Epithelial cell of proximal tubule (primary cell): Measurements from ENCODE around the gene PDE4A. TPM values are rescaled to one million over a fixed set of nuclear protein-coding genes. Genes with fewer than 3 reads are reported as not detected.

Source experiments
- DNase-seq: peaks from one replicate; pipeline ENCODE4 v3.0.0-alpha.2; 2011; ENCODE audit warnings: low read depth
- H3K4me3 ChIP-seq: 2 replicates; pipeline ENCODE4 v1.5.1; 2011; ENCODE audit warnings: low read depth, mild to moderate bottlenecking, low read length
- CTCF ChIP-seq: conservative IDR thresholded peaks from 2 replicates; pipeline ENCODE4 v1.5.1; 2012; ENCODE audit warnings: low read depth, mild to moderate bottlenecking, low read length
- total RNA-seq: library from RNA; depleted of rRNA; stranded (reverse); fragments of >200 nt; gene quantifications from 2 replicates; pipeline ENCODE4 v1.2.3, GENCODE V29; 2015

Gene PDE4A
- total RNA-seq, 1 donor from 2014 or later, result 0.40 TPM

DNA sequence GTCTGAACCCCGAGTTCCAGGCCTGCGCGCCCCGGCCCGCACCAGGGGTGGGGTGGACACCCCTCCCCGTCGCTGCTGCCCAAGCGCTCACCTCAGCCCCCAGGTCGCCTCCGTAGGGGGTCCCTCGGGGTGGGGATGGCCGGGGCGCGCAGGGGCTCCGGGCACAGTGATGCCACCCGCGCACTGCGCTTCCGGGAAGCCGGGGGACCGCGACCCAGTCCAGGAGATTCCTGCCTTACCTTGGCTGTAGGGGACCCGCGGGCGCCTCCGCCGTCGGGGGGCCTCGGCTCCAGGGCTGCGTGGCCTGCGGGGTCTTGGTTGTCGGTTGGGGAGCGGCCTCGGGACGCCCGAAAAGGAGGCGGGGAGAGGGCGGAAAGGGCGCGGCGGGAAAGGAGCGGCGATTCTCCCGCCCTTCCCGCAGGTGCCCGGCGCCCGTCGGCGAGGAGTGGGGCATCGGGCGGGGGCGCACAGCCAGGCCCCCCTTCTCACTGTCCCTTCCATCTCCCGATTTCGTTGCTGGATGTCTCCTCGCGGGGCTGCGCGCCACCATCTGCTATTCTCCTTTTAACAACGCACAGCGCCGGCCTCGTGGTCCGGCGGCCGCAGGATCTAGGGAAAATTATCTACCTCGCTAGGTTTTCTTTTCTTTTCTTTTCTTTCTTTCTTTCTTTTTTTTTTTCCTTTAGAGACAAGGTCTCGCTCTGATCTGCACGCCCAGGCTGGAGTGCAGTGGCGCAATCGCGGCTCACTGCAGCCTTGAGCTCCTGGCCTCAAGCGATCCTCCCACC, 82.9 kb downstream of the PDE4A start, which contains the start of gene KEAP1:
KEAP1 (minus strand) TSS at position 355 of the 788 bp plus-strand sequence. CDS start 3,323 bp downstream, outside the sequence.
- no peak for TF ChIP-seq CTCF
- no peak for DNase-seq
- H3K4me3 ChIP-seq, result peak within 1 kb of the TSS; percentile 94

GRCh38 chr19:10505583-10506229, 85.4 kb downstream of the PDE4A start:
- TF ChIP-seq CTCF, result peak; percentile 80
- DNase-seq, result no peak
- H3K4me3 ChIP-seq, result no peak overlapping the region

DNA sequence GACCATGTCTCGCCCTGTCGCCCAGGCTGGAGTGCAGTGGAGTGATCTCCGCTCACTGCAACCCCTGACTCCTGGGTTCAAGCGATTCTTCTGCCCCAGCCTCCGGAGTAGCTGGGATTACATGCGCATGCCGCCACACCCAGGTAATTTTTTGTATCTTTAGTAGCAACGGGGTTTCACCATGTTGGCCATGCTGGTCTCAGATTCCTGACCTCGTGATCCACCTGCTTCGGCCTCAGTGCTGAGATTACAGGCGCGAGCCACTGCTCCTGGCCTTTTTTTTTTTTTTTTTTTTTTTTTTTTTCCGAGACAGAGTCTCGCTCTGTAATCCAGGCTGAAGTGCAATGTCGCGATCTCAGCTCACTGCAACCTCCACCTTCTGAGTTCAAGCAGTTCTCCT, 87.7 kb downstream of the PDE4A start:
- no peak for DNase-seq
- no peak for TF ChIP-seq CTCF
- H3K4me3 ChIP-seq, result no peak overlapping the region

- DNase-seq, result no peak
- no peak overlapping the region for H3K4me3 ChIP-seq
- no peak for TF ChIP-seq CTCF
Measured at GRCh38 chr19:10508707-10509106, 88.4 kb downstream of the PDE4A start.

- peak; percentile 74 for TF ChIP-seq CTCF
- DNase-seq, result no peak
- H3K4me3 ChIP-seq, result no peak overlapping the region
Measured at GRCh38 chr19:10510301-10510802, 90.0 kb downstream of the PDE4A start.

DNA sequence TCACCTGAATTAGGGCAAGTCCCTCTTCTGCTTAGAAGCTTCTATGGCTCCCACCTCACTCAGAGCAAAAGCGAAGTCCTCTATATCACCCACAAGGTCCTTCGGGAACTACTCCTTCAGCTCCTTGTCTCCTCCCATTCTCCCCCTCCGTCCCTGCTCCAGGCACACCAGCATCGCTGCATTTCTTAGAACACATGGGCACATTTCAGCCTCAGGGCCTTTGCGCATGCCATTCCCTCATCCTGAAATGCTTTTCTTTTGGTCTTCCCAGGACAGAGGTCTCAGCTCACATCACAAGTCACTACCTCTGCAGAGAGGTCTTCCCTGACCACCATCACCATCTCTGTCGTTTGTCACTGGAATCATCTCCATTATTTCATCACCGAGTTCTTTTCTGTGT, 92.9 kb downstream of the PDE4A start:
- no peak overlapping the region for H3K4me3 ChIP-seq
- no peak for TF ChIP-seq CTCF
- DNase-seq, result no peak
